HG03442 (cell line): ENCODE measurements around the gene ITPKC.
A peak's percentile ranks its signal among the peaks of the same experiment; 100 is the strongest.
"Not testable (repeated sequence)": the region's sequence is repeated elsewhere in the genome, so short reads cannot be mapped to it uniquely, and the experiment has no call there.

Experiments used
- ATAC-seq: cut with Tn5 transposase; IDR thresholded peaks from one replicate; pipeline ENCODE4 v1.9.1; 2021; ENCODE audit warnings: mild to moderate bottlenecking, moderate library complexity; ENCODE audit not compliant: unreplicated experiment

ITPKC gene

DNA sequence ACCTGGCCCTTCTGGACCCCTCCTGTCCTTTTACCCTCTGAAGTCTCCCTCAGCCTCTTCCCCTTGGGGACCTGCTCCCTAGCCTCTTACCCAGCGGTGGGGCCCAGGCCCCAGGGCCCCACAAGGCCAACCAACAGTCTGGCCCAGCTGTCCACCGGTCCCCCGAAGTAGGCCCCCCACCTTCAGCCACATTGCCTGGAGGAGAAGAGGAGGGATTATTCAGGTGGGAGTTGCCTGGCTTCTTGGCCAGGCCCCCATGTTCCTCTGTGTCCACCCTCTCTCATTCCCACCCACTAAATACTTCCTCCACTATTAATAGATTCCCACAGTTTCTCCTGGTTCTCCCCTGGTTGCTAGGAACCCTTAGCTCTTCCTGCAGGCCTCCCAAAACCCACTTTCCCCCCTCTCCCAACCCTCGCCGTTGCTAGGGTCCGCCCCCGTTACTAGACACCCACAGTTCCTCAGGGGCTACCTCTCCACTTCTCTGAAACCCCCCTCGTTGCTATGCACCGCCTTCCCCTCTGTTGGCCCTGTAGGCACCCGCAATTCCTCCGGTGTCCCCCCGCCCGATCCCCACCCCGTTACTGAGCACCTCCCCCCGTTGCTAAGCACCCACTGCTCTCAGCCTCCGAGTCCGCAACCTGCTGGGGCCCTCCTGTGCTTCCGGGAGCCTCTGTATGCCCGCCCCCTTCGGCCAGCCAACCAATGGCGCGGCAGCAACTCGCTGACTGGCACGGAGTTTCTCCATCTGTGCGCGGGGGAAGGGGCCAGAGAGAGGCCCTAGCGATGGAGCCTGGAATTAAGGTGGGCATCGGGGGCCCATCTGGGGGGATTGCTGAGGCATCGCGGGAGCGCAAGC lies 2.2 kb upstream of the ITPKC start:
- peak; percentile 51 for ATAC-seq

DNA sequence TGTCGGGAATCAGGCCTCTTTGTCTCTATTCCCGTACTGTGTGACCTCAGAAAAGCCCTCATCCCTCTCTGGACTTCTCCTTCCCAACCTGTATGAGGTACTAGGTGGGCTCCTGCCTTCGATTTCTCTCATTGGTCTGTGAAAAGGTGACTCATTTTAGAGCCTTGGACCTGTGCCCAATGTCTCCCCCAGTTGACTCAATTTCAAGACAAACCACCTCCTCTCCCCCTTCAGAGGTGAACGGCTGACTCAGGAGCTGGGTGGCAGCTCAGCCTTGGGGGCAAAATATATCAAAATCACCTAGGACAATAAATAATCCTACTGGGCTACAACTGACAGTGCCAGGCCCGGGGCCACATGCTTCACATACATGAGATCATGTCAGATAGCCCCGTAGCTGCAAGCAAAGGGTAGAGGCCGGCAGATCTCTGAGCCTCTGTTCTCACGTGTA lies 856 bp upstream of the ITPKC start:
- ATAC-seq, result no peak

DNA sequence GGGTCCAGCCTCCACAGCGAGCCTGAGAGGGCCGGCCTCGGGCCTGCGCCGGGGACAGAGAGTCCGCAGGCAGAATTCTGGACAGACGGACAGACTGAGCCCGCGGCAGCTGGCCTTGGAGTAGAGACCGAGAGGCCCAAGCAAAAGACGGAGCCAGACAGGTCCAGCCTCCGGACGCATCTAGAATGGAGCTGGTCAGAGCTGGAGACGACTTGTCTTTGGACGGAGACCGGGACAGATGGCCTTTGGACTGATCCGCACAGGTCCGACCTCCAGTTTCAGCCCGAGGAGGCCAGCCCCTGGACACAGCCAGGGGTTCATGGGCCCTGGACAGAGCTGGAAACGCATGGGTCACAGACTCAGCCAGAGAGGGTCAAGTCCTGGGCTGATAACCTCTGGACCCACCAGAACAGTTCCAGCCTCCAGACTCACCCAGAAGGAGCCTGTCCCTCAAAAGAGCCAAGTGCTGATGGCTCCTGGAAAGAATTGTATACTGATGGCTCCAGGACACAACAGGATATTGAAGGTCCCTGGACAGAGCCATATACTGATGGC lies 490 bp downstream of the ITPKC start:
- ATAC-seq, result no peak

GRCh38 chr19:40717880-40718773 lies 1.2 kb downstream of the ITPKC start:
- ATAC-seq, result no peak

DNA sequence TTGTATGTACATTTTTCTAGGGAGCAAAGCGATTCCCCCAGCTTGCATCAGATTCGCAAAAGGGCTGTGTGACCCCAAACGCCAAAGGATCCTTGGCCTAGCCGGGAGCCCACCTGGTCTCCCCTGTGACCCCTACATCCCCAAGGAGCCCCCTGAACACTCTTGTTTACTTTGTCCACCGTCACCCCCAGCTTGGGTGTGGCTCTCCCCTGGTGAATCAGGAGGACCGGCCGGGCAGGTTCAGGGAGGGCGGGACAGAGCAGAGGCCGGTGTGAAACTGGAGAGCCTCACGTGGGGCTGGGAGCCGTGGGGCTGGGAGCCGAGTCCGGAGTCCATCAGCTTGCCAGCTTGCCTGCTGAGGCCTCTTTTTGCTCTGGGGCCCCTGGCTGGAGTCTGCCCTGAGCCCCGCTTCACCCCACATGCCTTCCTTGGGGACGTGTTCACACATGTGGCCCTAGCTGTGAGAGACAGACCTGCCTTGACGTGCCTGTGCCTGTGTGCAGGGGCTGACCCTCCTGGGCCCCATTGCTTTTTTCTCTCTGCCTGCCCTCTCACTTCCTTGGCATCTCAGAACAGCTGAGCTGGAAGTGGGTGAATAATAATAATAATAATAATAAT lies 2.0 kb downstream of the ITPKC start:
- no peak for ATAC-seq

GRCh38 chr19:40719414-40719894 lies 2.5 kb downstream of the ITPKC start:
- ATAC-seq, result no peak

DNA sequence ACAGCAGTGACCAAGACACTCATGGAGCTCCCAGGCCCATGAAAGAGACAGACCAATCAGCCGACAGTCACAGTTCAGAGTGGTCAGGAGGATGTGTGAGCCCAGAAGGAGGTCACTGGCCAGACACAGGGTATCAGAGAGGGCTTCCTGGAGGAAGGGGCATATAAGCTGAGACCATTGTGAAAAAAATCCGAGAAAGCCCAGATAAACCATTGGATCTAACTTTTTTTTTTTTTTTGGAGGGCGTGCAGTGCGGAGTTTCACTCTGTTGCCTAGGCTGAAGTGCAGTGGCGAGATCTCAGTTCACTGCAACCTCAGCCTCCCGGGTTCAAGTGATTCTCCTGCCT lies 4.2 kb downstream of the ITPKC start:
- ATAC-seq, result no peak

- no peak for ATAC-seq
Observed at GRCh38 chr19:40721936-40722661, 5.2 kb downstream of the ITPKC start.

GRCh38 chr19:40723661-40724254 lies 6.8 kb downstream of the ITPKC start:
- no peak for ATAC-seq

DNA sequence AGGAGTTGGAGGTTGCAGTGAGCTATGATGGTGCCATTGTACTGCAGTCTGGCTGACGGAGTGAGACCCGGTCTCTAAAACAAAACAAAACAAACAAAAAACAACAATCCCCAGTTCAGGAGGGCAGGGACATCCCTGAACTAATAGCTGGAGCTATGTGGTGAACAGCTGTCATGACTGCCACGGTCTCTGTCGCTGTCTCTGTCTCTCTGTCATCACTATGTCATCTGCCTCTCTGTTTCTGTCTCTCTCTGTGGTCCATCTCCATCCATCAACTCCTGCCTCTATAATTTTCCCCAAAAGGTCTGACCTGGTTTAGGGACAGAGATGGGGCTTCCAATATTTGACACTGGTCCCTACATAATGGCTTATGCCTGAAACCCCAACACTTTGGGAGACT lies 7.4 kb downstream of the ITPKC start:
- ATAC-seq, result no peak

DNA sequence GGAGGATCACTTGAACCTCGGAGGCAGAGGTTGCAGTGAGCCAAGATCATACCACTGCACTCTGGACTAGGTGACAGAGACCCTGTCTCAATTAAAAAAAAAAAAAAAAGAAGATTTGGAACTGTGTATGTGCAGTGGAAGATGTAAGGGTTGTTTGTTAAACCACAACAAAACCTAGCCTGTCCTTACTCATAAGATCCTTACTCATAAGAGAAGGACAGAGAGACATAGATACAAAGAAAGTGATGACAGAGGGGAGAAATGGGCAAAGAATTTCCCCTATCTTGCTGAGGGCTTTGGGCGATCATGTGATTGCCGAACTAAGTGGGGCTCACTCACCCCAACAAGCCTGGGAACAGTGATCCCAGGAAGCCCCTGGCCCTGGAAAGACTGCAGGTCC lies 7.9 kb downstream of the ITPKC start:
- ATAC-seq, result no peak

GRCh38 chr19:40726279-40726678 lies 9.4 kb downstream of the ITPKC start:
- no peak for ATAC-seq

- not testable (repeated sequence) for ATAC-seq
Observed at GRCh38 chr19:40730065-40730464, 13.2 kb downstream of the ITPKC start.

GRCh38 chr19:40732304-40732703 lies 15.4 kb downstream of the ITPKC start:
- ATAC-seq, result not testable (repeated sequence)

DNA sequence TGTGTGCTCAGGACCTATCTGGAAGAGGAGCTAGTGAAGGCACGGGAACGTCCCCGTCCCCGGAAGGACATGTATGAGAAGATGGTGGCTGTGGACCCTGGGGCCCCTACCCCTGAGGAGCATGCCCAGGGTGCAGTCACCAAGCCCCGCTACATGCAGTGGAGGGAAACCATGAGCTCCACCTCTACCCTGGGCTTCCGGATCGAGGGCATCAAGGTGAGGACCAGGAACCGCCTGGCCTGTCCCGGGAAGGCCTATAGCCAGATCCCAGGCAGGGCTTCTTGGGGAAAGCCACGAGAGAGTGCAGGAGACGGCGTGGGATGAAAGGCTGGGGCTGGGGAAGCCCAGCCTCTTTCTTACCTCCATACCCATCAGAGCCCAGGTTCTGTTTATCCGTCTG lies 16.2 kb downstream of the ITPKC start:
- ATAC-seq, result no peak

GRCh38 chr19:40735013-40735771 lies 18.3 kb downstream of the ITPKC start:
- no peak for ATAC-seq

DNA sequence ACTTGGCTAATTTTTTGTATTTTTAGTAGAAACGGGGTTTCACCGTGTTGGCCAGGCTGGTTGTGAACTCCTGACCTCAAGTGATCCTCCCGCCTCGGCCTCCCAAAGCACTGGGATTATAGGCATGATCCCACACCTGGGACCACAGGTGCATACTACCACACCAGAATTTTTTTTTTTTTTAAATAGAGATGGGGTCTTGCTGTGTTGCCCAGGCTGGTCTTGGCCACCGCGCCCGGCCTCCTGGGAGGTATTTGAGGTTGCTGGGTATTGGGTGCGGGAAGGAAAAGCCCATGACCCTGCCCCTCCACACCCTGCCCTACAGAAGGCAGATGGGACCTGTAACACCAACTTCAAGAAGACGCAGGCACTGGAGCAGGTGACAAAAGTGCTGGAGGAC lies 19.7 kb downstream of the ITPKC start:
- no peak for ATAC-seq

DNA sequence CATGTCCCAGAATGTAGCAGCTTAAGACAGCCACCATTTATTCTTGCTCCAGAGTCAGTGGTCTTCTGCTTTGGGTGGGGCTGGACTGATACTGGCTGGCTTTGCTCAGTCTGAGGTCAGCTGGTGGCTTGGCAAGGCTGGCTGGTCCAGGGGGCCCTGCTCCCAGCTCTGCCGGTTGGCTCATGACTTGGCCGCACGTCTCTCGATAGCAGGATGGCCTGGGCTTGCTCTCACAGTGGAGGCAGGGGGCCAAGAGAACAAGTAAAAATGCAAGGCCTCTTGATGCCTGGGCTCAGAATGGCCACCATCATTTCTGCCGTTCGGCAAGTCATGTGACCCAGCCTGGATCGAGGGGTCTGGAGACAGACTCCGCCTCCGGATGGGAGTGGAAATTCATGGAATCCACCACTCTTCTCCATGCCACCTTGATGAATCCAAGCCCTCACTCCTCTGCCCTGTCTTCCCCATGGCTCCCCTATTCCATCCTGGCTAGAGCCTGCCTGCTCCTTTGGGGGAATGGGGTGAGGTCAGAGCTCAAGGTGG lies 20.3 kb downstream of the ITPKC start:
- no peak for ATAC-seq
